BLaER1 (cell line): ENCODE data around the gene SORCS2.

Source experiments
- H3K27ac ChIP-seq: shearing (Covaris generic); formaldehyde crosslinking; 2 replicates; pipeline ENCODE4 v1.8.1; 2022
- H3K27me3 ChIP-seq: shearing (Covaris generic); formaldehyde crosslinking; 2 replicates; pipeline ENCODE4 v1.8.1; 2022
- H3K36me3 ChIP-seq: shearing (Covaris generic); formaldehyde crosslinking; 2 replicates; pipeline ENCODE4 v1.8.1; 2022
- H3K4me1 ChIP-seq: shearing (Covaris generic); formaldehyde crosslinking; 2 replicates; pipeline ENCODE4 v1.8.1; 2022
- H3K4me2 ChIP-seq: shearing (Covaris generic); formaldehyde crosslinking; 2 replicates; pipeline ENCODE4 v1.8.1; 2022
- H3K4me3 ChIP-seq: shearing (Covaris generic); formaldehyde crosslinking; 2 replicates; pipeline ENCODE4 v1.8.1; 2022
- H3K9ac ChIP-seq: shearing (Covaris generic); formaldehyde crosslinking; 2 replicates; pipeline ENCODE4 v1.8.1; 2022
- H3K9me3 ChIP-seq: shearing (Covaris generic); formaldehyde crosslinking; 2 replicates; pipeline ENCODE4 v1.8.1; 2022
- H4K20me1 ChIP-seq: shearing (Covaris generic); formaldehyde crosslinking; 2 replicates; pipeline ENCODE4 v1.8.1; 2022
- Cebpa-rat ChIP-seq: shearing (Covaris generic); IDR thresholded peaks from 2 replicates; pipeline ENCODE4 v1.8.1; 2022

SORCS2 gene

DNA sequence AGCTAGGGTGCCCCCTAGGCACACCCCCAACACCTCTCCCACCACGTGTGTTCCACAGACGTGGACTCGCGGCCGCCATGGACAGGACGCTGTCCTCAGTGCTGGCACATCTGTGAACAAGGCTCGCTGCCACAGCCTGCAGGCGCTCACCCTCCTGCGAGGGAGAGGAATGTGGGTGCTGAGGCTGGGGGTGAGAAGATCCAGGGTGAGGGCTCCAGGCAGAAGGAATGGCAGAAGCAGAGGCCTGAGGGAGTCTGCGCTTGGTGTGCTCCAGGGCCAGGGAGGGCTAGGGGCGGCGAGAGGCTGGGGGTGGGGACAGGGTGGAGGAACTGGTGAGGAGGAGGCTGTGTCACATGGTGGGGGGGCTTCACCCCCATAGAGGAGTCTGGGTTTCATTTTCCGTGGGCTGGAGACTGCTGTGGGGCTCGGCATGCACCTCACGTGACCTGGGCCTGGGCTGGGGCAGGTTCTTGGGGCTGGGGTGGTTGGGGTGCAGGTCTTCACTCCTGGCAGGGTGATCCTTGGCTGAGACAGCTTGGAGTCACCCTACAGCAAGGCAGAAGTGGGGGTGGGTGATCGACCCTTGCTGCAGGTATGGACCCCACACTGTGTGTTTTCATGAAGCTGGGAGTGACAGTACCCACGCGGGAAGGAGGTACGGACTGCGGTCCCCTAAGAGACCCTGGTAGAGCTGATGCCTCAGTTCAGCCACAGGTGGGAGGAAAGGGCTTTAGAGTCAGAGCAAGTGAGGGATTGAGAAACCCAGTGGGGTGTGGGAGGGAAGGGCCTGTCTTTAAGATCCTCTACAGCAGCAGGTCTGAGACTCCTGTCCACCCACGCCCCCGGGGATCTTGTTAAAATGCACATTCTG, 138.7 kb downstream of the SORCS2 start:
- Histone ChIP-seq H3K27me3 (no peaks in the 10 kb centered on the region), H3K36me3 (no peaks in the 10 kb centered on the region)

DNA sequence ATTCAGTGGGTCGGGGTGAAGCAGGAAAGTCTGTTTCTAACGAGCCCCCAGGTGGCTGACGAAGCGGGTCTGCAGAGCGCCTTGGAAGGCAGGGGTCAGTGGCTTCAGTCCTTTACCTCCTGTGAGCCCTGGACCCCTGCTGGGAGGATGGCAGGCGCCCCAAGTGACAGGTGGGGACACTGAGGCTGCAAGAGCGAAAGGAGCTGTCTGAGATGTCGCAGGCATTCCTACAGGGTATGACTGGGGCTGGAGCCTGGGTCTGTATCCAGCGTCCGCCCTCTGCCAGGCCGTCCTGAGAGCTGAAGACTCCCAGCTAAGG, 139.3 kb downstream of the SORCS2 start:
- Histone ChIP-seq H3K4me2 (no peak overlapping the region), H3K4me1 (peaks cover 51% of the 10 kb centered on the region), H3K36me3 (no peaks in the 10 kb centered on the region), H3K9ac (no peak overlapping the region), H4K20me1 (no peaks in the 10 kb centered on the region), H3K27me3 (no peaks in the 10 kb centered on the region), H3K27ac (no peak overlapping the region), H3K4me3 (no peak overlapping the region), H3K9me3 (no peaks in the 10 kb centered on the region)
- no peak for TF ChIP-seq Cebpa-rat

More for the DNA sequence above, 138.7 kb downstream of the SORCS2 start:
- peaks cover 56% of the 10 kb centered on the region for H3K4me1 ChIP-seq
- H3K9me3 ChIP-seq = no peaks in the 10 kb centered on the region
- H3K27ac ChIP-seq = no peak overlapping the region
- no peak overlapping the region for H3K4me2 ChIP-seq
- H3K9ac ChIP-seq = no peak overlapping the region
- no peak overlapping the region for H3K4me3 ChIP-seq
- no peak for TF ChIP-seq Cebpa-rat
- no peaks in the 10 kb centered on the region for H4K20me1 ChIP-seq

DNA sequence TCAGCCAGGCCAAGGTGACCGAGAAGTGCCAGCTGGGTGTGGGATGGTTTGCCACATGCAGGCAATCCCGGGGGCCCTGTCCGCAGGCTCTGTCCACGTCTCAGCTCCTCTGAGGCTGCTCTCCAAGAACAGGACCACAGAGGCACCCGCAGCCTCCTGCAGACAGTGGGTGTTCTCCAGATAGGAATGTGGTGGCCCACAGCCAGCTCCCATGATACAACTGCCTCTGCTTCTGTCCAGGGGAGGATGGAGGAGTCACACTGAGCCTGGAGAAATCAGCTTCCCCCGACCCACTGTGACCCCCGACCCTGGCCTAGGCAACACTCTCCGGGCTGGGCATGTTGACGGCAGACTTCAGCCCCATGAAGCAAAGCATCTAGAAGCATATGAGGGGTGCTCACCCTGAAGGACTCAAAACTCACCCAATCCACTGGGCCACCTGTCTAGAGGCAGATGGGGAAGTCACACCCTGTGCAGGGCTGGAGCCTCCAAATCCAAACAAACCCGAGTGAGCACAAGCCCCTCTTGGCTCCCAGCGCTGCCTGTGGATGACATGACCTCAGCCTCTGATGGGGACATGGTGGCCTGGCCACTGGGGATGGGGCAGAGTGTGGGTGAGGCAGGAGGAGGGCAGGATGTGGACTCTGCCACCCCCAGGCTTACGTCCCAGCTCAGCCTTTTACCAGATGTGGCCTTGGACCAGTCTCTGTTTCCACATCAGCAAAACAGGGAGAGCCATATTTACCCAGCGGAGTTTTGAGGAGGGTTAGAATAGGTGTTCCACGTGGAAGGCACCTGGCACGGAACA, 140.1 kb downstream of the SORCS2 start:
- no peak overlapping the region for H3K4me2 ChIP-seq
- TF ChIP-seq Cebpa-rat = no peak
- H3K27me3 ChIP-seq = no peaks in the 10 kb centered on the region
- no peak overlapping the region for H3K27ac ChIP-seq
- H3K36me3 ChIP-seq = no peaks in the 10 kb centered on the region
- peaks cover 43% of the 10 kb centered on the region for H3K4me1 ChIP-seq
- no peaks in the 10 kb centered on the region for H4K20me1 ChIP-seq
- H3K9me3 ChIP-seq = no peaks in the 10 kb centered on the region
- no peak overlapping the region for H3K9ac ChIP-seq
- H3K4me3 ChIP-seq = no peak overlapping the region

- no peak for TF ChIP-seq Cebpa-rat
- Histone ChIP-seq H3K4me1 (peaks cover 36% of the 10 kb centered on the region), H3K9me3 (no peaks in the 10 kb centered on the region), H3K36me3 (no peaks in the 10 kb centered on the region), H3K4me2 (no peak overlapping the region), H3K27me3 (no peaks in the 10 kb centered on the region), H4K20me1 (no peaks in the 10 kb centered on the region), H3K9ac (no peak overlapping the region), H3K4me3 (no peak overlapping the region), H3K27ac (no peak overlapping the region)
These were observed 140.9 kb downstream of the SORCS2 start for GRCh38 chr4:7333024-7333780.

- Histone ChIP-seq H3K27me3 (no peaks in the 10 kb centered on the region), H3K36me3 (no peaks in the 10 kb centered on the region), H3K9me3 (0 out of 2 replicates have a peak, but pooled peaks cover 1% of the 10 kb centered on the region), H3K4me1 (peaks cover 32% of the 10 kb centered on the region), H3K4me3 (no peak overlapping the region), H3K9ac (no peak overlapping the region), H4K20me1 (no peaks in the 10 kb centered on the region), H3K4me2 (no peak overlapping the region), H3K27ac (no peak overlapping the region)
- no peak for TF ChIP-seq Cebpa-rat
These were observed 141.6 kb downstream of the SORCS2 start for GRCh38 chr4:7333801-7334421.

GRCh38 chr4:7334521-7335275, 142.4 kb downstream of the SORCS2 start:
- H3K4me2 ChIP-seq = peak overlapping the region; percentile 32
- no peak overlapping the region for H3K27ac ChIP-seq
- H3K4me1 ChIP-seq = peaks cover 32% of the 10 kb centered on the region

DNA sequence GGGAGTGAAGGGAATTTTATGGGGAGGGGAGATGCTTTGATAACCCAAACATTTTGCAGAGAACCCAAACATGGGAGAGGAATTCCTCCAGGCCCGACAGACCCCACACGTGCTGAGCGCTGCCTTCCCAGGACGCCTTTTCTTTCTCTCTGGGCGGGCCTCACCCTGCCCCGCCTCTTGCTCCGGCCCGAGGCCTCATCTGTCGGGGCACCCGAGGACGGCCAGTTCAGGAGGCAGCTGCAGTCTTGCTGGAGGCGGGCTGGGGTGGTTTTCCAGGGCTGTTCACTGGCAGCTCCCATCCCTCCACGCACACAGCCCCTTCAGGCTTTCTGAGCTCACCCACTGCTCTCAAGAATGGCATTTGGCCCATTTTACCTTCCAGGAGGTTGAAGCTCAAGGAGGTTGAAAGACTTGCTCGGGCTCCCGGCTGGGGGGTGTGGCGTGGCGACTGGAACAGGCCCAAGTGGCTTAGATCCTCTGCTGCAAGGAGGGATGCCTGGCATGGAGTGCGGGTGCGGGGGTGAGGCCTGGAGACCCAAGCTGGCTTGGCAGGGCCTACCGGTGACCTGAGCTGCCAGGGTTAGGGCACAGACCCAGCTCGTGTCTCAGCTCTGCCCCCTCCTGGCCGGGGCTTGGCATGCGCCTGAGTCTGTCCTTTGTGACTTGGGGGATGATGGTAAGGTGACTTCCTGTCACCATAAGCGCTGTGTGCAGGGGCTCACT, 143.2 kb downstream of the SORCS2 start:
- H3K4me1 ChIP-seq = peaks cover 38% of the 10 kb centered on the region
- H3K27me3 ChIP-seq = no peaks in the 10 kb centered on the region
- 0 out of 2 replicates have a peak overlapping the region, but pooled peaks have one; percentile 30 for H3K27ac ChIP-seq
- peaks cover 6% of the 10 kb centered on the region; the same call in 1 of the 2 replicates for H3K9me3 ChIP-seq
- no peak overlapping the region for H3K9ac ChIP-seq
- no peaks in the 10 kb centered on the region for H4K20me1 ChIP-seq
- peak overlapping the region; percentile 32 for H3K4me2 ChIP-seq
- no peaks in the 10 kb centered on the region for H3K36me3 ChIP-seq
- no peak for TF ChIP-seq Cebpa-rat
- H3K4me3 ChIP-seq = no peak overlapping the region

More at GRCh38 chr4:7334521-7335275, 142.4 kb downstream of the SORCS2 start:
- no peak for TF ChIP-seq Cebpa-rat
- Histone ChIP-seq H4K20me1 (no peaks in the 10 kb centered on the region), H3K9ac (no peak overlapping the region), H3K9me3 (peaks cover 6% of the 10 kb centered on the region; the same call in 1 of the 2 replicates), H3K36me3 (no peaks in the 10 kb centered on the region), H3K4me3 (no peak overlapping the region), H3K27me3 (no peaks in the 10 kb centered on the region)

GRCh38 chr4:7336067-7336569, 143.8 kb downstream of the SORCS2 start:
- no peaks in the 10 kb centered on the region for H3K27me3 ChIP-seq
- H3K36me3 ChIP-seq = no peaks in the 10 kb centered on the region
- TF ChIP-seq Cebpa-rat = no peak
- 0 out of 2 replicates have a peak overlapping the region, but pooled peaks have one; percentile 30 for H3K27ac ChIP-seq
- peaks cover 44% of the 10 kb centered on the region for H3K4me1 ChIP-seq
- H3K4me2 ChIP-seq = peak overlapping the region; percentile 32; the same call in 1 of the 2 replicates
- no peak overlapping the region for H3K9ac ChIP-seq
- H3K9me3 ChIP-seq = peaks cover 6% of the 10 kb centered on the region; the same call in 1 of the 2 replicates
- H3K4me3 ChIP-seq = no peak overlapping the region
- no peaks in the 10 kb centered on the region for H4K20me1 ChIP-seq
